ENCODE results near the gene ABI3. TPM values are rescaled to one million over a fixed set of nuclear protein-coding genes. Genes with fewer than 3 reads are reported as not detected.

Gene ABI3
- total and polyA plus RNA-seq, 9 of the 15 experiments (the other 6 are each of a cell fraction or from before 2014, with no cell fraction given), result not detected

DNA sequence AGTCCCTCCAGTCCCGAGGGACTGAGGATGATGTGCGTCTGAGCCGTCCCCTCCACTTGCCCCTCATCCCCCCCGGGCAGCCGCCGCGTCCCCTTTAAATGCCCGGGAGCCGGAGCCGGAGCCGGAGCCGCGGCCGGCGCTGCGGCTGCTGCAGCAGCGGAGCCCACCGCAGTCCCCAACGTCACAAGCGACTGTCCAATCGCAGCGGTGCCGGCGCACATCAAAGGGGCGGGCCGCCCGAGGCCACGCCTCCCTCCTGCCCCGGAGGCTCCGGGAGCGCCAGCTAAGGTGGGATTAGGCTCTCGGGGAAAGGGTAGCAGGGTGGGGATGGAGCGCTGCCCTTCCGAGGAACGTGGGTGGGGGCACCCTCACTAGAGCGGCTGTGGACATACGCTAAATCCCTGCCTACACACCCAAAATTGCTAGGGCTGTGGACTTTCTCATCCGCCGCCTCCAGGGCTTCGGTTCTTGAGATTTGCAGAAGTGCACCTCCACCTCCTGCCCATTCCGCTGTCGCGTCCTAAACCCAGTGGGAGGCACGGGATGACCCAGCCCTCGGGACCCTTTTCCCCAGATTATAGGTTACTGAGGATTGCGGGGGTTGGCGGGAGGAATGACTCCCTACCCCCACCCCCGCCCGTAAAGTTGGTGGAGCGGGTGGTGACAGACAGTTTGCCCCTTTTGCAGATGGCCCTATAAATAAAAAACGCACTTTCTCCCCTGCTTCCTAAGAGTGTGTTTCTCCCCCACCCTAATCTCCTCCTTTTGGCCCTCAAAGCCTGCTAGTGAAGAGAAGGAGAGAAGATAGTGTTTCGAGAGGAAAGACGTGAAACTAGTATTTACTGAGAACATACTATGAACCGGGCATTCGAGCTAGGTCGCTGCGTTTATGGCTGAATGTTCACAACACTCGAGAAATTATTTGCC is 20.4 kb downstream of the ABI3 start, which contains the start of gene PHOSPHO1 (continued):
- TF ChIP-seq CREB3 (tag; conservative IDR thresholded peaks at IDR 0.05; ENCODE audit: low read depth) (no peak), ETS2 (tag; IDR thresholded peaks at IDR 0.05; ENCODE audit: borderline replicate concordance, poor library complexity, severe bottlenecking) (no peak), ZNF282 (CRISPR knock-in tag; IDR thresholded peaks at IDR 0.05) (no peak), RBM25 (IDR thresholded peaks at IDR 0.05; ENCODE audit: low read depth, low read length, severe bottlenecking) (peak; percentile 70), CC2D1A (IDR thresholded peaks at IDR 0.05) (no peak), ZNF347 (CRISPR knock-in tag; IDR thresholded peaks at IDR 0.05; ENCODE audit: low read depth) (no peak), STAG1 (CRISPR knock-in tag; IDR thresholded peaks at IDR 0.05; ENCODE audit: borderline replicate concordance) (no peak), CTBP1 (IDR thresholded peaks at IDR 0.05; ENCODE audit: borderline replicate concordance) (0 out of 2 replicates have a peak, but pooled peaks have one; percentile 37), TFAP4 (CRISPR knock-in tag; IDR thresholded peaks at IDR 0.05; ENCODE audit: borderline replicate concordance) (peak; percentile 37; the same call in 1 of the 2 replicates), ZNF766 (CRISPR knock-in tag; conservative IDR thresholded peaks at IDR 0.05) (no peak), FOXJ2 (tag; IDR thresholded peaks at IDR 0.05) (no peak), TBP (optimal IDR thresholded peaks at IDR 0.05; ENCODE audit: low read depth, low read length) (no peak), NFYB (IDR thresholded peaks at IDR 0.05; ENCODE audit: extremely low read depth, insufficient read length) (peak; percentile 64), ZBTB8A (IDR thresholded peaks at IDR 0.05; ENCODE audit: partially characterized antibody) (no peak), ZNF41 (CRISPR knock-in tag; conservative IDR thresholded peaks at IDR 0.05) (no peak), DMBX1 (CRISPR knock-in tag; IDR thresholded peaks at IDR 0.05; ENCODE audit: borderline replicate concordance) (no peak), HNRNPLL (IDR thresholded peaks at IDR 0.05; ENCODE audit: low read depth, low read length, poor library complexity, severe bottlenecking) (peak; percentile 49), ADNP (tag; IDR thresholded peaks at IDR 0.05) (no peak), ZNF311 (CRISPR knock-in tag; IDR thresholded peaks at IDR 0.05) (no peak)
- TF ChIP-seq, protein P1, sequence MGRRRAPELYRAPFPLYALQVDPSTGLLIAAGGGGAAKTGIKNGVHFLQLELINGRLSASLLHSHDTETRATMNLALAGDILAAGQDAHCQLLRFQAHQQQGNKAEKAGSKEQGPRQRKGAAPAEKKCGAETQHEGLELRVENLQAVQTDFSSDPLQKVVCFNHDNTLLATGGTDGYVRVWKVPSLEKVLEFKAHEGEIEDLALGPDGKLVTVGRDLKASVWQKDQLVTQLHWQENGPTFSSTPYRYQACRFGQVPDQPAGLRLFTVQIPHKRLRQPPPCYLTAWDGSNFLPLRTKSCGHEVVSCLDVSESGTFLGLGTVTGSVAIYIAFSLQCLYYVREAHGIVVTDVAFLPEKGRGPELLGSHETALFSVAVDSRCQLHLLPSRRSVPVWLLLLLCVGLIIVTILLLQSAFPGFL (CRISPR knock-in tag; IDR thresholded peaks at IDR 0.05), result peak; percentile 48; the same call in 1 of the 2 replicates
- TF ChIP-seq, protein P2, sequence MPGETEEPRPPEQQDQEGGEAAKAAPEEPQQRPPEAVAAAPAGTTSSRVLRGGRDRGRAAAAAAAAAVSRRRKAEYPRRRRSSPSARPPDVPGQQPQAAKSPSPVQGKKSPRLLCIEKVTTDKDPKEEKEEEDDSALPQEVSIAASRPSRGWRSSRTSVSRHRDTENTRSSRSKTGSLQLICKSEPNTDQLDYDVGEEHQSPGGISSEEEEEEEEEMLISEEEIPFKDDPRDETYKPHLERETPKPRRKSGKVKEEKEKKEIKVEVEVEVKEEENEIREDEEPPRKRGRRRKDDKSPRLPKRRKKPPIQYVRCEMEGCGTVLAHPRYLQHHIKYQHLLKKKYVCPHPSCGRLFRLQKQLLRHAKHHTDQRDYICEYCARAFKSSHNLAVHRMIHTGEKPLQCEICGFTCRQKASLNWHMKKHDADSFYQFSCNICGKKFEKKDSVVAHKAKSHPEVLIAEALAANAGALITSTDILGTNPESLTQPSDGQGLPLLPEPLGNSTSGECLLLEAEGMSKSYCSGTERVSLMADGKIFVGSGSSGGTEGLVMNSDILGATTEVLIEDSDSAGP (CRISPR knock-in tag; IDR thresholded peaks at IDR 0.05), result peak; percentile 96

Measured in K562 (cell line).